Measurements from ENCODE around the gene RBP5. TPM values are rescaled to one million over a fixed set of nuclear protein-coding genes. Genes with fewer than 3 reads are reported as not detected.

Gene RBP5
- polyA plus RNA-seq, 4 donors: 49.6 to 61.2 (median 58.5) TPM

DNA sequence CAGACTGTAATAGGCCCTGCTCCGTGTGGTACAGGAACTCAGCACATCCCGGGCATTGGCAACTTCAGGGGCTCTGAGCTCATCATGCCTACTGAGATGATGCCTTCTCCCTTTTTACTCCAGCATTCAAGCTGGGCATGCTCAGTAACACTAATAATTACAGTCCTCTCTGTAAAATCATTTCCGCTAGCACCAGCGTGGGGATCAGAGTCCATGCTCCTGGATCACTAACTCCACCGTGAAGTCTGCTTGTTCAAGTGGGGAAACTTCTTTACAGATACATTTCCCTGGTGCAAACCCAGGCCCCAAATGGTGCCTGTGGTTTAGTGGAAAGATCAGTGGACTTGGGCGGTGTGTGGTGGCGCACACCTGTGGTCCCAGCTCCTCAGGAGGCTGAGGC lies 18.2 kb upstream of the RBP5 start:
- no peak for DNase-seq (ENCODE audit: low read depth in 4 of 4, low spot score in 2 of 4)

DNA sequence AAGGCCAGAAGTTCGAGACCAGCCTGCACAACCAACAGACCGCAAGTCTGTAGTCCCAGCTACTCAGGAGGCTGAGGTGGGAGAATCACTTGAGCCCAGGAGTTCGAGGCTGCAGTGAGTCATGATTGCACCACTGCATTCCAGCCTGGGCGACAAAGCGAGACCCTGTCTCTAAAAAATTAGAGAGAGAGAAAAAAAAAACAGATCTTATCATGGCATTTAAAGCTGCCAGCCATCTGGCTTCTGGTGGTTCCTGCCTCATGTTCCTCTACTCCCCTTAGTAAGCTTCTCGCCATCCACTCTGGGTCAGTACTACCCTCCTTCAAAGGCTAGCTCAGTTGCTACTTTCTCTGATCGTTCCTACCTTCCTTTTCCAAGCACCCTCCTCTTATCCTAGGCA lies 17.5 kb upstream of the RBP5 start:
- DNase-seq (ENCODE audit: low read depth in 4 of 4, low spot score in 2 of 4): no peak

DNA sequence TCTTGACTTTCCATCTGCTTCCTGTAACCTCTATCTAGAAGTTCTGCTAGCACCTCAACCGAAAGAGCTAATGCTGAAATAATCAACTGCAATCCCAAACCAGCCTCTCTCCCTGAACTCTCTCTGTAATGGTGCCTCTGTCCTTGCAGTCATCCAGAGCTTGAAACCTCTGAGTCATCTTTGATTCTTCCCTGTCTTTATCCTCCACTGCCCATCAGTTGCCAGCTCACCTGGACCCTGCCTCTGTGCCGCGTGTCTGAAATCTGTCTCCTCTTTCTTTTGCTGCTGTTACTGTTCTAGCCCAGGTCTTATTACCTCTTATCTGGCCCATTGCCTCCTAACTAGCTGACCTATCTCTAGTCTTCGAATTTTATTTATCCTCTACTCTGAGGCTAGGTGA lies 17.0 kb upstream of the RBP5 start:
- DNase-seq (ENCODE audit: low read depth in 4 of 4, low spot score in 2 of 4): no peak

DNA sequence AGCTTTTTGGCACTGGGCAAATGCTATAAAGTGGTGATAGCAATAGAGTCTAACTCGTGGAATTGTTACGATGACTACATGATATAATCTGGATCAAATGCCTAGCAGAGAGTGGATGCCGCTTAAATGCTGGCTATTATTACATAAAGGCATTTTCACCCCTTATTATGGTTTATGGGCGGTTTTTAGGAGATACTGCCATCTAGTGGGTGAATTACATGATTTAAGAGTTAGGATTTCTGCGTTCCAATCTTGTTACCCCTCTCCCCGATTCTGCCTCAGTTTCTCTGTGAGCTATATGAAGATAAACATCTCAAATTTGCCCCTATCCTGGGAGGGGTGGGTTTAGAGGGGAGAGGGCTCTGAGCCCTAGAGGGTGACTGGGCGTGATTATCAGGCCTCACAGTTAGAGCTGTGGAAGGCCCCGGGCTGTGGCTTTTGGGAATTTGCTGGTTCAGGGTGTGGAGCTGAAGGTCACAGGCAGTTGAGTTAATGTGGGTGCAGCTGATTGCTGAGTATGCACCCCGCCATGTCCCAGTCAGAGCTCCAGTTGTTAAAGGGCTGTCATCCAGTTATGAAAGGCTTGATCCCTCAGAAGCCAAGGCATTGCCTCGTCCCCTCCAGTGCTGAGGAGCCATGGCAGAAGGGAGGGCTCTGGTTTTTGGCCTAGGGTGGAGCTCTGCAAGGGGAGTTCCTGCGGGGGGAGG lies 15.9 kb upstream of the RBP5 start:
- no peak for DNase-seq (ENCODE audit: low read depth in 4 of 4, low spot score in 2 of 4)

DNA sequence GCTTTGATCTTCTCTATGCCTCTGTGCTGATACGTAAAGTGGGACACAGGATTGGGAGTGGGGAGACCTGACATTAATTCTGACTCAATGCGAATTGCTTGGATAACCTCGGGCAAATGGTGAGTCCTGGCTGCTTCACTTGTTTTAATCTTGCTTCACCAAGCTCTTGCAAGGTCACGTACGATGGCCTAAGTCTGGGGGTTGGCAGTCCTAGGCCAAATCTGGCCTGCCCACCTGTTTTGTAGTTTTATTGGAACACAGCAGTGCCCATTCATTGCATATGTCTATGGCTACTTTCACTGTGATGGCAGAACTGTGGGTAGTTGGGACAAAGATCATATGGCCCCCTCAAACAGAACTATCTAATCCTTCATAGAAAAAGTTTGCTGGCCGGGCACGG lies 14.9 kb upstream of the RBP5 start:
- no peak for DNase-seq (ENCODE audit: low read depth in 4 of 4, low spot score in 2 of 4)

DNA sequence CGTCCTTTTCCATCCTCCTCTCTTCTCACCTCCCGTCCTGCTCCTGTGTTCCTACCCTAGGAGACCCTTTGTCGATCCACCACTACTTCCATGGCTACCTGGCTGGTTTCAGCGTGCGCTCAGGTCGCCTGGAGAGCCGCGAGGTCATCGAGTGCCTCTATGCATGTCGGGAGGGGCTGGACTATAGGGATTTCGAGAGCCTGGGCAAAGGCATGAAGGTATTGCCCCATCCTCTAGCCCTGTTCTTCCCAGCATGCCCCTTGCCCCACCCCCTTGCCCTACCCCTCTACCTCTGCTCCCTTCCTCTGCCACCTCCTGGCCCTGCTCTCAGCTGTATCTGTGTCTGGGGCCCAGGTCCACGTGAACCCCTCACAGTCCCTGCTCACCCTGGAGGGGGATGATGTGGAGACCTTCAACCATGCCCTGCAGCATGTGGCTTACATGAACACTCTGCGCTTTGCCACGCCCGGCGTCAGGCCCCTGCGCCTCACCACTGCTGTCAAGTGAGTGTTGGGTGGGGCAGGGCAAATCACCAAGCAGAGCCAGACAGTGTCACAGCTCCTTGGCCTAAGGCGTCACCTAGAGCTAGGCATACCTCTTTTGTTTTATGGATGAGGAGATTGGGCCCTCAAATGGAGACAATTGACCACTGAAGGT lies 14.2 kb upstream of the RBP5 start:
- no peak for DNase-seq (ENCODE audit: low read depth in 4 of 4, low spot score in 2 of 4)

DNA sequence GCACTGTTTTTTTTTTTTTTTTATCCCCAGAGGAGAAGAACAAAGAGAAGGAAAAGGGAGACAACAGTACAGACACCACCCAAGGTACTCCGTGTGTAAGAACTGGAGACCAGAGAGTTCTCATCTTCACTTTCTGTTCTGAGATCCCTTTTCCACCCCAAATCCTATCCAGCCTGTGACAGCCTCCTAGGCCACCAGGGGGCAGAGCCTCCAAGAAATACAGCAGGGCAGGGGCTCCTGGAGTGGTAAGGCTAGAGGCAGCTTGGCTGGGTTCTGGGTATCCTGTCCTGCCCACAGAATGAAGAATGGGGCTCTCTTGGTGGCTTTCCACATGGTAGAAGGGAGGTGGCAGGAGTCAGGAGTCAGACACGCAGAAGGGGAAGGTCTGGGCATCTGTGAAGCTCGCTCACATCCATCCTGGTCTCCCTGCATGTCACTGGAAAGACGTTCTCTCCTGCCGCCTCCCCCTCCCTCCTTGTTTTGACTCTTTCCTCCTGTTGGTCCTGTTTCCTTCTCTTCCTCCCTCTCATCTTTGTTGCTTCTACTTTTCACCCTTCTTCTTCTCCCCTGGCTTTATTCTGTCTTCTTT lies 13.5 kb upstream of the RBP5 start:
- DNase-seq (ENCODE audit: low read depth in 4 of 4, low spot score in 2 of 4): no peak

DNA sequence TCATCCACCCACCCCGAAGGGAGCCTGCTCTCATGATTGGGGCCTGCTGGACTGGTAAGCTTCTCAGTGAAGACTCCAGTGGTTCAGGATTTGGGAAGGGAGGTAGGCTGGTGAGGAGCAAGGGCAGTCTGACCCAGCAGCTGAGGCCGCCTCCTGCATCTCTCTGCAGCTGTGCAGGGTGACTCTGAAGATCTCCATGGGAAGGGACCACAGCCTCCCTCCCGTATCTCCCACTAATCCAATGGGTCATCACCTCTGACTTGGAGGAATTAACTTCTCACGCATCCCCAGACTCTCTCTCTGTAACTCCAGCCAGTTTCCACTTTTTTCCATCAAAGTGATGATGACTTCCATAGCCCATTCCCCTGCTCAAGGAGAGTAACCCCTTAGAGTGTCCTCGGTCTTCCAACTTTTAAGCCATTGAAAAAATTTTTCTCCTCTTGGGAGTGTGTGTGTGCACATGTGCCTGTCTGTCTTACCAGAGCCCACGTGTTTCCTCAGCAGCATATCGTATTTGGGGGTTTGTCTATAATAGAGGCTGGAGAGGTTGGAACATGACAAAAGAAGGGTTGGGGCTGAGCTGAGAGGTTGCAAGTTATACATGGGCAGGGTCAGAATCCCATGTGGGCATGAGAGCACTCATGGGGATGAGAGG lies 12.8 kb upstream of the RBP5 start:
- no peak for DNase-seq (ENCODE audit: low read depth in 4 of 4, low spot score in 2 of 4)

DNA sequence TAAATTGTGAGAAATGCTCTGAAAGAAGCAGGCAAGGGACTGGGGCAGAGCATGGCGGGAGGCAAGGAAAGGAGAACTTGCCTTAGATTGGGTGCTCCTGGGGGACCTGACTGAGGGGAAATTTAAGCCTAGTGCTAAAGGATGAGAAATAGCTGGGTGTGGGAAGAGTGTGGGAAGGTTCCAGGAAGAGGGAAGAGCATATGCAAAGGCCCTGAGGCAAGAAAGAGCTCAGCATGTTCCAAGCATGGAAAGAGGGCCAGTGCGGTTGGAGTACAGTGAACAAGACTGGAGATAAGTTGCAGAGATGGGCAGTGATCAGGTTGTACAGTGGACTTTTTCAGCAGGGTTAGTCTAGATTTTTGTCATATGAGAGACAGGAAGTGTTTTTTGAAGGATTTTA lies 10.5 kb upstream of the RBP5 start:
- no peak for DNase-seq (ENCODE audit: low read depth in 4 of 4, low spot score in 2 of 4)

DNA sequence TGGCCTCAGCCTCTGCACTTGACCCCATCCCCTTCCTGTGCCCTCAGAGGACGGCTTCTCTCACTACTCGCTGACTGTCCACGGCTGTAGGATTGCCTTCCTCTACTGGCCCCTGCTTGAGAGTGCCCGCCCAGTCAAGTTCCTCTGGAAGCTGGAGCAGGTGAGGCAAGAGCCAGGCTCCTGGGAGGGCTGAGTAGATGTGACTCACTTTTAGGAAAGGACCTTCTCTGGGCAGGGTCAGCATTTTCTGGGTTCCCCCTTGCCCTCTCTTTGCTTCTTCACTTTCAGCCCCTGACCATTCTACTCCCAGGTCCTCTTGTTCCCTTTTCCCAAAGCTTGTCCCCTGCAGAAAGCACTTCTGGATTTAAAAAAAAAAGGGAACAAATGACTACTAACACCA lies 9.2 kb upstream of the RBP5 start:
- no peak for DNase-seq (ENCODE audit: low read depth in 4 of 4, low spot score in 2 of 4)

DNA sequence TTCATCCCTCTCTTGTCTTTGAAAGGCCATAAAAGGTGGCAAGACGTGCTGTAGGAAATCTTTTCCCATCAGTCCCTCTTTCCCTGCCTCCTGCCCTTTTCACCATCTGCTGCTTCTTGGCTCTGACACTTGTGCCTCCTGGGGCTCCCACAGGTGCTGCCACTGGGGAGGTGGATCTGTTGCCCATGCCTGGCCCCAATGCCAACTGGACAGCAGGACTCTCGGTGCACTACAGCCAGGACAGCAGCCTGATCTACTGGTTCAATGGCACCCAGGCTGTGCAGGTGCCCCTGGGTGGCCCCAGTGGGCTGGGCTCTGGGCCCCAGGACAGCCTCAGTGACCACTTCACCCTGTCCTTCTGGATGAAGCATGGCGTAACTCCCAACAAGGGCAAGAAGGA lies 8.0 kb upstream of the RBP5 start:
- no peak for DNase-seq (ENCODE audit: low read depth in 4 of 4, low spot score in 2 of 4)

DNA sequence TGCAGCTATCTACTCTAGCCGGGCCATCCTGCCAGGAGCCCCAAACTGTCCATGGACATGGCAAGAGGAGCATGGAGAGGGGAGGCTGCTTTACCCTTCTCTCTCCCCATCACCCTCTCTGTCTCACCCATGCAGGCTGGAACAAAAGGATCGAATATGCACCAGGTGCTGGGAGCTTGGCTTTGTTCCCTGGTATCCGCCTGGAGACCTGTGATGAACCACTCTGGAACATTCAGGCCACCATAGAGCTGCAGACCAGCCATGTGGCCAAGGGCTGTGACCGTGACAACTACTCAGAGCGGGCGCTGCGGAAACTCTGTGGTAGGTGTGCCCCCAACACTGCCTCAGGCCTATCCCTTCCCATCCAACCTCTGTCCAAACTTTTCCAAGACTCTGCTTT lies 7.4 kb upstream of the RBP5 start:
- DNase-seq (ENCODE audit: low read depth in 4 of 4, low spot score in 2 of 4): no peak

DNA sequence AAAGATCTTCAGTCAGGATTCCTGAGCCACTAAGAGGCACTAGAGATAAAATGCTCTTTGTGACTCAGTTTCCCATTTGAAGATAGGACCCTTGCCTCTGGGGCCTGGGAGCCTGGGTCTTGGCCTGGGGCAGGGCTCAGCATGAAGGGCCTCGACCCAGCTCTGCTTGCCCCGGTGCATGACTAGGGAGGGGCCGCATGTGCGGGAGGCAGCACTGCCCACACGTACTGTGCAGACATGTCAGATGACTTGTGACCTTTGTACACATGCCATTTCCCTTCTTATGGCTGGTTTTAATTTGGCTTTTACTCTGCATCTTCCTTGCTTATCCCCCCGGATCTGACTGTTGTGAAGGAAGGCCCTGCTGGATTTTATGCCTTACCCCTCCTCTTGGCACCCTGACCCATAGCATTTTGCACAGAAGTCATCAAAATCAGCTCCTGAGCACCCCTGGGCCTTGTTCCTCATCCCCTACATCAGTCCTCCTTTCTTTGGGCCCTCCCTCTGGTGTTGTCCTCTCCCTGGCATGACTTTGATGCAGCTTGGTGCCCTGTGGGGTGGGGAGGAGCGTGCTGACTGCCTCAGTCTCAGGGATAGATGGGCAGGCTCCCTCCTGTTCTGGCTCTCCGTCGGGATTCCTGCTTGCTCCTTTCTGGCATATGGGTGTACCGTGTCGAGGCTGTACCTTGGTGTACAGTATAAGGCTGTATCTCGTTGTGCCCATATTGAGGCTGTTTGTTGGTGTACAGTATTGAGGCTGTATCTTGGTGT lies 5.9 kb upstream of the RBP5 start:
- DNase-seq (ENCODE audit: low read depth in 4 of 4, low spot score in 2 of 4): no peak

DNA sequence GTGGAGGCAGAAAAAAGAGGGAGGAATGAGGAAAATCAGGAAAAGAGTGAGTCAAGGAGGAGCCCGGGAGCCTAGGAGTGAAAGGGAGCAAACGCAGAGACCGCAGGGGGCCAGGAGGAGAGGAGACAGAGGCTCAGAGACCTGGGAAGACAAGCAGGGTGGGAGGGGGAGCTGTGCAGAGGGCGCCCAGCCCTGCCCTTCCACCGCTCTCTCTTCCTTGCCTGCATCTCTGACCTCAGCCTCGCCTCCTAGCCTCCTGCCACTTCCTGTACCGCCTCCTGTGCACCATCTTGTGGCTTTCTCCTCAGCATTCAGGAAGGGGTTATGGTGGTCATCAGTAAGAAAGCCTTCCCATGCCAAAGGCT lies 2.8 kb upstream of the RBP5 start:
- no peak for DNase-seq (ENCODE audit: low read depth in 4 of 4, low spot score in 2 of 4)

DNA sequence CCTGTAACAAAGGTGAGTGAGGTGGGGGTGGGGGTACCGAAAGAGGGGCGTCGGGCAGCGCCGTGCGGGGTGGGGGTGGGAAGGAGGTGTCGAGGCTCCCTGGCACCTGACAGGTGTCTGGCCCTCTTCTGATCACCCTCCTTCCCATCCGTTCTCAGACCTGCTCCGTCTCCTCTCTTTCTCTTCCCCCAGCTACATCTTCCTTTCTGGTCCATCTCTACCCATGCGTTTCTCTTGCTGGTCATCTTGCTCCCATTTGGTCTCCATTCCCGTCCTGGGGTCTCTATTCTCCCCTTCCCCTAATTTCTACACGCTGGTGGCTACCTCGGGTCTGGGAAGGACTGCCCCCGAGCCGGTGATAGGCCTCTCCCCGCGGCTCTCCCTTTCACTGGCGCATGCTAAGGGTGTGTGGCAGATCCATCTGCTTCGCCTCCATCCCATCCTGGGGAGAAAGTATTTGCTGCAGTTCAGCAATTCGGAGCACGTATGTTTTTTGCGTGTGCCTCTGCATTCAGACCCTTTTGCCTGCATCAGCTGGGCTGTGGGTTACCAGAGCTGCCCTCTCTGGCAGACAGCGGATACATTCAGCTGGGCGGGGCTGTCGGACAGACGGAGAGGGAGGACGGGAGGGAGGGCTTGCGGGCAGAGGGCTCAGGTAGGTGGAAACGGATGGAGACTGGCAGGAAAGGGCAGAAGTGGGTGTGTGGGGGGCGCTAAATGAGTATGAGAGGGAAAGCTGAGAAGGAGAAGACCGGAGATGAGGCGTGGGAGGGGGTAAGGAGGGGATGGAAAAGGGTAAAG lies 2.2 kb upstream of the RBP5 start:
- peak in 1 of 4 donors; percentile 31 for DNase-seq (ENCODE audit: low read depth in 4 of 4, low spot score in 2 of 4)

DNA sequence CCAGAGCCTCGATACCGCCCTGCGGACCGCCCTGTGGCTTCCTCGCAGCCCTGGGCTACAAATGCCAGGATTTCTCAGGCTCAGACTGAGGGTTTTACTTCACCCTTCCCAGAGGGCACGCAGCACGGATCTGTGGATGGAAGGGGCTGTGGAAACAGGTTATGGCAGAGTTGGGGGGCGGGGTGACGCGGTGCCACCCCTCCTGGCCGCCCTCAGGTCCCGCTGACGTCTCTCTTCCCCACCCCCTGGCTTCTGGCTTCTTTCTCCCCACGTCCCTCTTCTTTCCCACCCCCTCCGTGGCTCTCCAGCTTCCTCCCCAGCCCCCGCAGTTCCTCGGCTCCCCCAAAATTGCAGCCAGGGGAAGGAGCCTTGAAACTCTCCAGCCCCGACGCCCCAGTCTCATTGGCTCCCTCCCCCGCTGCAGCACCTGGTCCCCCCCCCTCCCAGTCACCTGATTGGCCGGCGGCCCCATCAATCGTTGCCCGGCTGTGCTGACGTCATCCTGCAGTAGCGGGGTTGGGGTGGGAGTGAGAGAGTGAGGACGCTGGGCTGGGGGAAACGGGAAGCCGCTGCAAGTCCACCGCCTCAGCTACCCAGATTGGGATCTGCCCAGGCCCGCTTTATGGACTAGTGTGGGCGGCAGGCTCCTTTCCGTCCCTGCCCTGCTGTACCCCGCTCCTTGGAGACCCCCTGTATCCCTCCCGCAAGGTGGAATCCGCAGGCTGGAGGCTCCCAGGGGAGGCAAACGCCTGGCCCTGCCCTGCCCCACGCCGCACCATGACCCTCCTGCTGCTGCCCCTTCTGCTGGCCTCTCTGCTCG lies 1.4 kb upstream of the RBP5 start, which contains the start of gene CLSTN3:
Gene CLSTN3 (plus strand): TSS at position 500 of the 820 bp plus-strand sequence. CDS start 278 bp downstream, at position 778.
- DNase-seq (ENCODE audit: low read depth in 4 of 4, low spot score in 2 of 4): peak in 3 of 4 donors; percentile 63 to 83 (median 70)

DNA sequence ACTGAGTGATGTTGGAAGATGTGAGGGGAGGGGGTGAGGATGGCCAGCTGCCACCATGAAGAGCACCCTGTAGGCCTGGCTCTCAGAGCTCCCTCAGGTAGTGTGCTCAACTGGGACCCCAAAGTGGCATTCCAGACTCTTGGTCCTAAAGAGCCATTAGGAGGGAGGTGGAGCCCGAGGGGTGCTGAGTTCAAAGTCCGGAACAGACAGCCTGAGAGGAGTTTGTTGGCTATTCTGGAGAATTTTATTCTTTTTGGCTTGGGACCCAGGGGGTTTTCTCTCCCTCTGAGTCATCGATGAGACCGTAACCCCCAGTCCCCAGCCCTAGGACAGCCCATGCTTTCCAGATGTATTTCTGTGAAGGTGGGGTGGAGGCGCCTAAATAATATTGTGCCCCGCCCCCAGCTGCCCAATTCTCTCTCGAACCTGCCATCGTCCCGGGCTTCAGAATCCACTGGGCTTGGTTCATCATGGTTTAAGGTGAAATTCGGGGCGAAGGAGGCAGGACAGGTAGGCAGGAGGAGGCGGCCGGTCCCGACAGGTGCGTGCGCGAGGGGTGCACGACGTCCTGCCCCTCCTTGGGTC lies 690 bp upstream of the RBP5 start:
- DNase-seq (ENCODE audit: low read depth in 4 of 4, low spot score in 2 of 4): no peak

DNA sequence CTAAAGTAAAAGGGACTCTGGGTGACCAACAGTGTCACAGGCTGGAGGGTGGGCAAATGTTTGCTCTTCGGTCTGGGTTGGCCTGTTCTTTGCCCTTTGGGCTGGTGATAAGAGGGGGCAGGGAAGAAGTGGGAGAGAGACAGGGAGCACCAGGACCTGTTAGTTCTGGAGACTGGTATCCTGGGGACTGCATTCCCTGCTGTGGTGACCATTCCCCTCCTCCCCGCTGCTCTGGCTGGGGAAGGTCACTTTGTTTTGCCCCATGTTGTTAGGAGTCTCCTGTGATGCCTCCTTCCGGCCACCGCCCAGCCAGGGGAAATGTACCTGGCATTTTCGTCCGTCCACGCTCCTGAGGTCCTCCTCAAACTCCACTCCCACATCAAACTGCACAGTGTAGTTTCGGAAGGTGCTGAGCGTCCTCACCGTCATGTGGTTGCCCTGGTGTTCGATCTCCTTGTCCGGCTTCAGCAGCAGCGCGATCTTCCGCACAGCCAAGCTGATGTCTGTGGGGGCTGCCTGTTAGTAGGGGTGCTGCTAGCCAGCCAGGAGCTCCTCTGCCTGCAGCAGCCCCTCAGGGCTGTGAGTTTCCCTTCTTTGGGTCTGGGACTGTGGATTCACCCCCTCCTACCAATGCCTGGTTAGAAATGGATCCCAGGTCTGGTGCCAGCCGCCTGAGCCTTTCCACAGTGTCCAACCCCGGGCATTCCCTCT lies 618 bp downstream of the RBP5 start:
- DNase-seq (ENCODE audit: low read depth in 4 of 4, low spot score in 2 of 4): no peak
